ENCODE results near the gene ADH4. TPM values are rescaled to one million over a fixed set of nuclear protein-coding genes. Genes with fewer than 3 reads are reported as not detected.

The ADH4 gene
- total and polyA plus RNA-seq, 2 experiments from 2014 or later = not detected

DNA sequence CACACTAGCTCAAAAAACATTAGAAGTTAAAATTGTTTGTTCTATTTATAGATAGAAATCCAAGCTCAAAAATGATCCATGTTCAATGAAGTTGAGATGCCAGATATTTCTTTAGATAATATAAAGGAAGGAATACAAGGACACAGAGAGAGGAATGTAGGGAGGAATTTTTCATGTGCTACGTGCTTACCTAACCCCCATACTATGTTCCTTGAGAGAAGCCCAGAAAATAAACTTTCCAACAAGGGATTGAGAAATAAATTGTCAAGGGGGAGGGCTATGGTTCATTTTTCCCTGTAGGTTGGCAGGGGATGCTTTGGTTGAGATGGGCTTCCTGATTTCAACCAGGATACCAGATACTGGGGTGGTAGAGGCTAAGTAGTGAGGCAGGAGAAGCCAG is 39.9 kb downstream of the ADH4 start:
- peaks cover 18% of the 10 kb centered on the region for H3K9me3 Mint-ChIP-seq
- TF ChIP-seq POLR2AphosphoS5 (IDR thresholded peaks at IDR 0.05; ENCODE audit: low read depth) (no peak), NANOG (IDR thresholded peaks at IDR 0.05; ENCODE audit: borderline replicate concordance) (no peak), EZH2 (IDR thresholded peaks at IDR 0.05; ENCODE audit: low read depth, unreplicated experiment) (no peak), ZNF331 (CRISPR knock-in tag; IDR thresholded peaks at IDR 0.05; ENCODE audit: low read depth) (no peak), JUNB (IDR thresholded peaks at IDR 0.05; ENCODE audit: unreplicated experiment) (no peak), ZNF114 (CRISPR knock-in tag; IDR thresholded peaks at IDR 0.05) (no peak), CREB1 (CRISPR knock-in tag; IDR thresholded peaks at IDR 0.05; ENCODE audit: low read depth) (no peak), STAT1 (IDR thresholded peaks at IDR 0.05; ENCODE audit: unreplicated experiment) (no peak)
- TF ChIP-seq, protein P1, sequence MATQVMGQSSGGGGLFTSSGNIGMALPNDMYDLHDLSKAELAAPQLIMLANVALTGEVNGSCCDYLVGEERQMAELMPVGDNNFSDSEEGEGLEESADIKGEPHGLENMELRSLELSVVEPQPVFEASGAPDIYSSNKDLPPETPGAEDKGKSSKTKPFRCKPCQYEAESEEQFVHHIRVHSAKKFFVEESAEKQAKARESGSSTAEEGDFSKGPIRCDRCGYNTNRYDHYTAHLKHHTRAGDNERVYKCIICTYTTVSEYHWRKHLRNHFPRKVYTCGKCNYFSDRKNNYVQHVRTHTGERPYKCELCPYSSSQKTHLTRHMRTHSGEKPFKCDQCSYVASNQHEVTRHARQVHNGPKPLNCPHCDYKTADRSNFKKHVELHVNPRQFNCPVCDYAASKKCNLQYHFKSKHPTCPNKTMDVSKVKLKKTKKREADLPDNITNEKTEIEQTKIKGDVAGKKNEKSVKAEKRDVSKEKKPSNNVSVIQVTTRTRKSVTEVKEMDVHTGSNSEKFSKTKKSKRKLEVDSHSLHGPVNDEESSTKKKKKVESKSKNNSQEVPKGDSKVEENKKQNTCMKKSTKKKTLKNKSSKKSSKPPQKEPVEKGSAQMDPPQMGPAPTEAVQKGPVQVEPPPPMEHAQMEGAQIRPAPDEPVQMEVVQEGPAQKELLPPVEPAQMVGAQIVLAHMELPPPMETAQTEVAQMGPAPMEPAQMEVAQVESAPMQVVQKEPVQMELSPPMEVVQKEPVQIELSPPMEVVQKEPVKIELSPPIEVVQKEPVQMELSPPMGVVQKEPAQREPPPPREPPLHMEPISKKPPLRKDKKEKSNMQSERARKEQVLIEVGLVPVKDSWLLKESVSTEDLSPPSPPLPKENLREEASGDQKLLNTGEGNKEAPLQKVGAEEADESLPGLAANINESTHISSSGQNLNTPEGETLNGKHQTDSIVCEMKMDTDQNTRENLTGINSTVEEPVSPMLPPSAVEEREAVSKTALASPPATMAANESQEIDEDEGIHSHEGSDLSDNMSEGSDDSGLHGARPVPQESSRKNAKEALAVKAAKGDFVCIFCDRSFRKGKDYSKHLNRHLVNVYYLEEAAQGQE (IDR thresholded peaks at IDR 0.05; ENCODE audit: unreplicated experiment) = no peak
- TF ChIP-seq, protein P2, sequence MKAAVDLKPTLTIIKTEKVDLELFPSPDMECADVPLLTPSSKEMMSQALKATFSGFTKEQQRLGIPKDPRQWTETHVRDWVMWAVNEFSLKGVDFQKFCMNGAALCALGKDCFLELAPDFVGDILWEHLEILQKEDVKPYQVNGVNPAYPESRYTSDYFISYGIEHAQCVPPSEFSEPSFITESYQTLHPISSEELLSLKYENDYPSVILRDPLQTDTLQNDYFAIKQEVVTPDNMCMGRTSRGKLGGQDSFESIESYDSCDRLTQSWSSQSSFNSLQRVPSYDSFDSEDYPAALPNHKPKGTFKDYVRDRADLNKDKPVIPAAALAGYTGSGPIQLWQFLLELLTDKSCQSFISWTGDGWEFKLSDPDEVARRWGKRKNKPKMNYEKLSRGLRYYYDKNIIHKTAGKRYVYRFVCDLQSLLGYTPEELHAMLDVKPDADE (IDR thresholded peaks at IDR 0.05) = no peak
- TF ChIP-seq, protein P3, sequence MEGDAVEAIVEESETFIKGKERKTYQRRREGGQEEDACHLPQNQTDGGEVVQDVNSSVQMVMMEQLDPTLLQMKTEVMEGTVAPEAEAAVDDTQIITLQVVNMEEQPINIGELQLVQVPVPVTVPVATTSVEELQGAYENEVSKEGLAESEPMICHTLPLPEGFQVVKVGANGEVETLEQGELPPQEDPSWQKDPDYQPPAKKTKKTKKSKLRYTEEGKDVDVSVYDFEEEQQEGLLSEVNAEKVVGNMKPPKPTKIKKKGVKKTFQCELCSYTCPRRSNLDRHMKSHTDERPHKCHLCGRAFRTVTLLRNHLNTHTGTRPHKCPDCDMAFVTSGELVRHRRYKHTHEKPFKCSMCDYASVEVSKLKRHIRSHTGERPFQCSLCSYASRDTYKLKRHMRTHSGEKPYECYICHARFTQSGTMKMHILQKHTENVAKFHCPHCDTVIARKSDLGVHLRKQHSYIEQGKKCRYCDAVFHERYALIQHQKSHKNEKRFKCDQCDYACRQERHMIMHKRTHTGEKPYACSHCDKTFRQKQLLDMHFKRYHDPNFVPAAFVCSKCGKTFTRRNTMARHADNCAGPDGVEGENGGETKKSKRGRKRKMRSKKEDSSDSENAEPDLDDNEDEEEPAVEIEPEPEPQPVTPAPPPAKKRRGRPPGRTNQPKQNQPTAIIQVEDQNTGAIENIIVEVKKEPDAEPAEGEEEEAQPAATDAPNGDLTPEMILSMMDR (conservative IDR thresholded peaks at IDR 0.05; ENCODE audit: low read depth in 2 of 2) = no peak
- TF ChIP-seq, protein P4, sequence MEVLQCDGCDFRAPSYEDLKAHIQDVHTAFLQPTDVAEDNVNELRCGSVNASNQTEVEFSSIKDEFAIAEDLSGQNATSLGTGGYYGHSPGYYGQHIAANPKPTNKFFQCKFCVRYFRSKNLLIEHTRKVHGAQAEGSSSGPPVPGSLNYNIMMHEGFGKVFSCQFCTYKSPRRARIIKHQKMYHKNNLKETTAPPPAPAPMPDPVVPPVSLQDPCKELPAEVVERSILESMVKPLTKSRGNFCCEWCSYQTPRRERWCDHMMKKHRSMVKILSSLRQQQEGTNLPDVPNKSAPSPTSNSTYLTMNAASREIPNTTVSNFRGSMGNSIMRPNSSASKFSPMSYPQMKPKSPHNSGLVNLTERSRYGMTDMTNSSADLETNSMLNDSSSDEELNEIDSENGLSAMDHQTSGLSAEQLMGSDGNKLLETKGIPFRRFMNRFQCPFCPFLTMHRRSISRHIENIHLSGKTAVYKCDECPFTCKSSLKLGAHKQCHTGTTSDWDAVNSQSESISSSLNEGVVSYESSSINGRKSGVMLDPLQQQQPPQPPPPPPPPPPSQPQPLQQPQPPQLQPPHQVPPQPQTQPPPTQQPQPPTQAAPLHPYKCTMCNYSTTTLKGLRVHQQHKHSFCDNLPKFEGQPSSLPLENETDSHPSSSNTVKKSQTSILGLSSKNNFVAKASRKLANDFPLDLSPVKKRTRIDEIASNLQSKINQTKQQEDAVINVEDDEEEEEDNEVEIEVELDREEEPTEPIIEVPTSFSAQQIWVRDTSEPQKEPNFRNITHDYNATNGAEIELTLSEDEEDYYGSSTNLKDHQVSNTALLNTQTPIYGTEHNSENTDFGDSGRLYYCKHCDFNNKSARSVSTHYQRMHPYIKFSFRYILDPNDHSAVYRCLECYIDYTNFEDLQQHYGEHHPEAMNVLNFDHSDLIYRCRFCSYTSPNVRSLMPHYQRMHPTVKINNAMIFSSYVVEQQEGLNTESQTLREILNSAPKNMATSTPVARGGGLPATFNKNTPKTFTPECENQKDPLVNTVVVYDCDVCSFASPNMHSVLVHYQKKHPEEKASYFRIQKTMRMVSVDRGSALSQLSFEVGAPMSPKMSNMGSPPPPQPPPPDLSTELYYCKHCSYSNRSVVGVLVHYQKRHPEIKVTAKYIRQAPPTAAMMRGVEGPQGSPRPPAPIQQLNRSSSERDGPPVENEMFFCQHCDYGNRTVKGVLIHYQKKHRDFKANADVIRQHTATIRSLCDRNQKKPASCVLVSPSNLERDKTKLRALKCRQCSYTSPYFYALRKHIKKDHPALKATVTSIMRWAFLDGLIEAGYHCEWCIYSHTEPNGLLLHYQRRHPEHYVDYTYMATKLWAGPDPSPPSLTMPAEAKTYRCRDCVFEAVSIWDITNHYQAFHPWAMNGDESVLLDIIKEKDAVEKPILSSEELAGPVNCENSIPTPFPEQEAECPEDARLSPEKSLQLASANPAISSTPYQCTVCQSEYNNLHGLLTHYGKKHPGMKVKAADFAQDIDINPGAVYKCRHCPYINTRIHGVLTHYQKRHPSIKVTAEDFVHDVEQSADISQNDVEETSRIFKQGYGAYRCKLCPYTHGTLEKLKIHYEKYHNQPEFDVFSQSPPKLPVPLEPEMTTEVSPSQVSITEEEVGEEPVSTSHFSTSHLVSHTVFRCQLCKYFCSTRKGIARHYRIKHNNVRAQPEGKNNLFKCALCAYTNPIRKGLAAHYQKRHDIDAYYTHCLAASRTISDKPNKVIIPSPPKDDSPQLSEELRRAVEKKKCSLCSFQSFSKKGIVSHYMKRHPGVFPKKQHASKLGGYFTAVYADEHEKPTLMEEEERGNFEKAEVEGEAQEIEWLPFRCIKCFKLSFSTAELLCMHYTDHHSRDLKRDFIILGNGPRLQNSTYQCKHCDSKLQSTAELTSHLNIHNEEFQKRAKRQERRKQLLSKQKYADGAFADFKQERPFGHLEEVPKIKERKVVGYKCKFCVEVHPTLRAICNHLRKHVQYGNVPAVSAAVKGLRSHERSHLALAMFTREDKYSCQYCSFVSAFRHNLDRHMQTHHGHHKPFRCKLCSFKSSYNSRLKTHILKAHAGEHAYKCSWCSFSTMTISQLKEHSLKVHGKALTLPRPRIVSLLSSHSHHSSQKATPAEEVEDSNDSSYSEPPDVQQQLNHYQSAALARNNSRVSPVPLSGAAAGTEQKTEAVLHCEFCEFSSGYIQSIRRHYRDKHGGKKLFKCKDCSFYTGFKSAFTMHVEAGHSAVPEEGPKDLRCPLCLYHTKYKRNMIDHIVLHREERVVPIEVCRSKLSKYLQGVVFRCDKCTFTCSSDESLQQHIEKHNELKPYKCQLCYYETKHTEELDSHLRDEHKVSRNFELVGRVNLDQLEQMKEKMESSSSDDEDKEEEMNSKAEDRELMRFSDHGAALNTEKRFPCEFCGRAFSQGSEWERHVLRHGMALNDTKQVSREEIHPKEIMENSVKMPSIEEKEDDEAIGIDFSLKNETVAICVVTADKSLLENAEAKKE (CRISPR knock-in tag; IDR thresholded peaks at IDR 0.05) = no peak
- Histone ChIP-seq H3K79me2 (replicated peaks; ENCODE audit: insufficient read depth) (no peaks in the 10 kb centered on the region), H3K27ac (ENCODE audit: low read depth) (no peak overlapping the region), H3K27me3 (ENCODE audit: insufficient read depth) (no peaks in the 10 kb centered on the region), H3K9me2 (ENCODE audit: insufficient read depth) (no peaks in the 10 kb centered on the region), H3K4me1 (ENCODE audit: insufficient read depth) (no peaks in the 10 kb centered on the region), H3K4me2 (no peak overlapping the region), H3K36me3 (ENCODE audit: insufficient read depth) (peaks cover 5% of the 10 kb centered on the region), H4K20me1 (replicated peaks; ENCODE audit: insufficient read depth) (no peaks in the 10 kb centered on the region), H3F3A (replicated peaks; ENCODE audit: low read depth) (no peaks in the 10 kb centered on the region), H2AFZ (no peak overlapping the region), H3K4me3 (no peak overlapping the region)
- ATAC-seq = no peak
- no peak for DNase-seq (ENCODE audit: low spot score)
- H3K27ac Mint-ChIP-seq = no peak overlapping the region
- H3K36me3 Mint-ChIP-seq (ENCODE audit: low read depth) = peaks cover 19% of the 10 kb centered on the region
- no peaks in the 10 kb centered on the region for H3K27me3 Mint-ChIP-seq (ENCODE audit: insufficient read depth, low read depth, poor library complexity)
- no peak overlapping the region for H3K4me3 Mint-ChIP-seq
- H3K4me1 Mint-ChIP-seq = peaks cover 3% of the 10 kb centered on the region; the same call in 1 of the 3 replicates

Data from GM23338 (cell line).